Adipose tissue (tissue), 3 donors: ENCODE data around the gene NUDT2. TPM values are rescaled to one million over a fixed set of nuclear protein-coding genes. Genes with fewer than 3 reads are reported as not detected.
A peak's percentile ranks its signal among the peaks of the same experiment; 100 is the strongest.
"Not testable (repeated sequence)": the region's sequence is repeated elsewhere in the genome, so short reads cannot be mapped to it uniquely, and the experiment has no call there.

ENCODE experiments used
- H3K27ac ChIP-seq: one replicate; pipeline ENCODE4 v1.5.1; 2013; ENCODE audit warnings: low read depth, low read length
- WGBS, 3 donors: extraction: QIAGEN DNeasy Blood & Tissue Kit; methylation state at CpG; one replicate each; pipeline ENCODE4 v1.1.7; 2013; 5-methylcytosine and 5-hydroxymethylcytosine counted together
- polyA plus RNA-seq, 3 donors: library from polyadenylated mRNA; stranded (reverse); fragments of 200-250 nt; gene quantifications; one replicate each; pipeline ENCODE4 v1.2.3, GENCODE V29; 2013
- donor health status: healthy with polysubstance abuse.
- donor health status: Bipolar disorder and iron deficiency.
- donor health status: healthy.

Gene NUDT2
- 10 to 100 TPM; 18.8 to 34.8 (median 23.0) TPM for polyA plus RNA-seq

GRCh38 chr9:34328987-34329832 lies at the start of gene NUDT2, which contains the start of gene KIF24:
TSS of gene NUDT2 (plus strand) at chr9:34329569. CDS start at chr9:34339040, 9,471 bp downstream.
TSS of gene KIF24 (minus strand) at chr9:34329268. CDS start at chr9:34311346, 17,922 bp downstream.
- peak within 1 kb of the TSS; percentile 17 for H3K27ac ChIP-seq
- WGBS, 3 donors = 0% methylated on average over 63 to 64 of the region's 64 CpGs

DNA sequence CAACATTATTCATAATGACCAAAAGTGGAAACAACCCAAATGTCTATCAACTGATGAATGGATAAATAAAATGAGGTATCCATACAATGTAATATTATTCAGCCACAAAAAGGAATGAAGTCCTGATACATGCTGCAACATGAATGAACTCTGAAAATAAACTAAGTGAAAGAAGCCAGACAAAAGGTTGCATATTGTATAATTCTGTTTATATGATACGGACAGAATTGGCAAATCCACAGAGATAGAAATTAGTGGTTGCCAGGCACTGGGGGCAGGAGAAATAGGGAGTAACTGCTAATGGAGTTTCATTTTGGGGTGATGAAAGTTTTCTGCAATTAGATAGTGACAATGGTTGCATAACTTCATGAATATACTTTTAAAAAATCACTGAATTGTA lies 47.3 kb upstream of the NUDT2 start:
- no peak overlapping the region for H3K27ac ChIP-seq
- WGBS, 3 donors = 57 to 94% (median 73%) methylated on average over 1 of the region's 1 CpG

DNA sequence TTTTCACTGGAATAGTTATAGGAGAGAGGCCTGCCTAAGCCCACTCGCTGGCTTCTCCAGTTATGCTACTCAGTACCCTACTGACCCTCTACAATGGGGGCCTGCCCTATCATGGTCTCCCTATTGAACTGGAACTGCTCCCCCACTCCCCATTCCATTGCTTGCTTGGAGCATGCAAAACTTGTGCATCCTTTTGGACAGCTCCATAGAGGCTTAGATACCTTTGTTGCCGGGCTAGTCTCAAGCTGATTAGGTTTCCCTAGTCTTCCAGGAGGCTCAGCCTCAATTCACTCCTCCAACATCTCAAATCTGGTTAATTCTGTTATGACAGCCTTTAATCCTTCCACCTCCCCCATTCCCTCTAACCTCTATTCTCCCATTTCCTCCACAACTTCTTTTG lies 40.2 kb upstream of the NUDT2 start:
- no peak overlapping the region for H3K27ac ChIP-seq
- WGBS, 3 donors = 84 to 91% (median 85%) methylated on average over 2 of the region's 2 CpGs

- 63 to 92% (median 72%) methylated on average over 2 of the region's 2 CpGs for WGBS, 3 donors
- no peak overlapping the region for H3K27ac ChIP-seq
These were observed 38.3 kb upstream of the NUDT2 start for GRCh38 chr9:34291023-34291422.

DNA sequence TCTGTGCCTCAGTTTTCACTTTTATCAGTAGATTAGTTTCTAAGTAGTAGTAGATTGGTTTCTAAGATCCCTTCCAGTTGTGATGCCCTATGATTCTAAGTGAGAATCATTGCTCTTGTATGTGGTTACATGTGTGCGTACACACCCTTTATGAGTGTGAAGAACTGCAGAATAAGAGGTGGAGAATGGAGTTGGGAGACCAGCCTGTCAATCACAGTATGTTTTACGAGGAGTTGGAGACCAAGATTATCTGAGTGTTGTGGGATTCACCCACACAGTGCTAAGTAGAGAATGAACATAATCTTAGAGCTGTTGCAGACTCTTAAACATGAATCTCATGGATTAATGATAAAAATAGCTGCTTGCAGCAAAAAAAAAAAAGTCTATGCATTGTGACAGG lies 37.9 kb upstream of the NUDT2 start:
- no peak overlapping the region for H3K27ac ChIP-seq
- WGBS, 3 donors = 88 to 92% (median 90%) methylated on average over 2 of the region's 2 CpGs

GRCh38 chr9:34292552-34292951 lies 36.8 kb upstream of the NUDT2 start:
- 55 to 72% (median 60%) methylated on average over 2 of the region's 2 CpGs for WGBS, 3 donors
- H3K27ac ChIP-seq = no peak overlapping the region

- 74 to 92% (median 91%) methylated on average over 7 of the region's 7 CpGs for WGBS, 3 donors
- H3K27ac ChIP-seq = not testable (repeated sequence)
These were observed 28.3 kb upstream of the NUDT2 start for GRCh38 chr9:34301064-34301463.

DNA sequence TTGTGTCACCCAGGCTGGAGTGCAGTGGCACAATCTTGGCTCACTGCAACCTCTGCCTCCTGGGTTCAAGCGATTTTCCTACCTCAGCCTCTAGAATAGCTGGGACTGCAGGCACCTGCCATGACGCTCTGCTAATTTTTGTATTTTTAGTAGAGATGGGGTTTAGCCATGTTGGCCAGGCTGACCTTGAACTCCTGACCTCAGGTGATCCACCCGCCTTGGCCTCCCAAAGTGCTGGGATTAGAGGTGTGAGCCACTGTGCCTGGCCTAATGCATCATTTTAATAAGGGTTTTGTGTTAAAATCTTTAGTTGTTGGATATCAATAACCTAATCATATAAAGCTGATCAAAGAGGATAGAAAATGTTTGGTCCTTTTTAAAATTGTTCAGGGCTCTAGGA lies 21.1 kb upstream of the NUDT2 start:
- WGBS, 3 donors = 96 to 98% (median 98%) methylated on average over 3 of the region's 3 CpGs
- not testable (repeated sequence) for H3K27ac ChIP-seq

DNA sequence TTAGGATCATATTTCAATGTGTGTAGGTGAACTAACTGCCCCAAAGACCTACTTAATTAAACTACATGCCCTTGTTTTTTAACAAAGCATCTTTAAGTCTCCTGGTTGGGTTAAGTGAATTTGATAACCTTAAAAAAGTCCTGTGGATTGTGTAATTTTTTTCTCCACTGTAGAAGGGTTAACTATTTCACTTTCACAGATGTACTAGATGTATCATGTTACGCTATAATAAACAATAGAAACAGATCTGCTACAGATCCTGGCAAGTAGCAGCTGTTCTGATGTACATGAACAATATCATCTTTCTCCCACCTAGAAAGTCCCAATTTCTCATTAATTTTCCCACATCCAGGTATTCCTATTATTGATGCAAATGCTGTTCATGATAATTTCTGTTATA lies 19.2 kb upstream of the NUDT2 start:
- WGBS, 3 donors = 97 to 99% (median 97%) methylated on average over 1 of the region's 1 CpG

DNA sequence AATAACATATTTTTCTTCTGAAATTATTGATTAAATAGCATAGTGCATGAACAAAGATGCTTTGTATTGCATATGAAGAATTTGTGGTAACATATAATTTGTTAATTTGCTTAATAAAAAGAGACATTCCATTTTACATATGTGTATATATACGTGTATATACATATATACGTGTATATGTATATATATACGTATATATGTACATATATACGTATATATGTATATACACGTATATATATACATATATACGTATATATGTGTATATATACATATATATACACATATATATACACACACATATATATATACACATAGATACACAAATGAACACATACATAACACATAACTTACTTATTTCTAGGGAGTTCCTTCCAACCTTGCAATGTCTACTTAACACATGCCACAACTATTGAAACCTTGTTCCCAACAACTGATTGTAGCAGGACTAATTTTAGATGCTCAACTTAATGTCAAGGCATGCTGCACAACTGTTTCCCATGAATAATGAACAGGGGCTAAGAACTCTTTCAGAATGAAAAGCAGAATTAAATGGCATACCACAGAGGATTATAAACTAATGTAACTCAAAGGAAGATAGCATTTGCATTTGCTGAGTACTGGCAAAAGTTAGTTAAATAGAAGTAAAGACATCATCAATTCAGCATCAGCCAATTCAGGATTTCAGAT lies 17.7 kb upstream of the NUDT2 start:
- no peak overlapping the region for H3K27ac ChIP-seq
- 84 to 94% (median 89%) methylated on average over 6 of the region's 6 CpGs for WGBS, 3 donors

More for the DNA sequence above, 19.2 kb upstream of the NUDT2 start:
- H3K27ac ChIP-seq = no peak overlapping the region

DNA sequence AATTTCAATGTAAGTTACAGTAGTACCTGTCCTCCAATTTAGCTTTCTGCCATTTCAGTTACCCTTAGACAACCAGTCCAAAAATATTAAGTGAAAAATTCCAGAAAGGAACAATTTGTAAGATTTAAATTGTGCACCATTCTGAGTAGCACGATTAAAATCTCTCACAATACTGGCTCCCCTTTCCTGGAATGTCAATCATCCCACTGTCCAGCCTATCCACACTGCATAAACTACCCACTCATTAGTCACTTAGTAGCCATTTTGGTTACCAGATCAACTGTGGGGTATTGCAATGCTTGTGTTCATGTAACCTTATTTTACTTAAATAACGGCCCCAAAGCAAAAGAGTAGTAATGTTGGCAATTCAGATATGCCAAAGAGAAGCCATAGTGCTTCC lies 11.9 kb upstream of the NUDT2 start:
- WGBS, 3 donors = 75 to 88% (median 84%) methylated on average over 2 of the region's 2 CpGs
- no peak overlapping the region for H3K27ac ChIP-seq

GRCh38 chr9:34318163-34318790 lies 11.1 kb upstream of the NUDT2 start:
- whole genome bisulfite sequencing, 3 donors = 94 to 96% (median 96%) methylated on average over 43 to 44 of the region's 44 CpGs
- no peak overlapping the region for H3K27ac ChIP-seq

- H3K27ac ChIP-seq = no peak overlapping the region
- 64 to 92% (median 69%) methylated on average over 7 of the region's 7 CpGs for WGBS, 3 donors
These were observed 7.9 kb upstream of the NUDT2 start for GRCh38 chr9:34321451-34321850.

- WGBS, 3 donors = 64 to 78% (median 76%) methylated on average over 2 of the region's 2 CpGs
- no peak overlapping the region for H3K27ac ChIP-seq
These were observed 6.3 kb upstream of the NUDT2 start for GRCh38 chr9:34322899-34323591.

DNA sequence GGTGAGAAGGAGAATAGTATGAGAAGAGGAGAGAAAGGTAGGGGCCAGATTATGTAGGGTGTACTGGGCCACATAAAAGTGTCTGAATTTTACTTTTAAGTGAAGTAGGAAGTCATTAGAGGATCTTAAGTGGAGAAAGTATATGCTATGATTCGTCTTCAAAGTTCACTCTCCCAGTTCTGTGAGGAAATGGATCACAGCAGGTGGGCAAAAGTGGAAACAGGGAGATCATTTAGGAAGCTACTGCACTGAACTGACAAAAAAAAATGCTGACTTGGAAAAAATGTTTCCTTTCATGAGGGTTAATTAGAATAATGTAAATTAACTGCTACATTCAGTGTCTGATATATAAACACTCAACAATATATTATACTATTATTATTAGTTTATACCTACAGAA lies 2.7 kb upstream of the NUDT2 start:
- 54 to 78% (median 72%) methylated on average over 1 of the region's 1 CpG for WGBS, 3 donors
- H3K27ac ChIP-seq = no peak overlapping the region

GRCh38 chr9:34328500-34328986 lies 826 bp upstream of the NUDT2 start:
- WGBS, 3 donors = 1 to 3% (median 1%) methylated on average over 11 of the region's 11 CpGs
- no peak overlapping the region for H3K27ac ChIP-seq

- no peak overlapping the region for H3K27ac ChIP-seq
- WGBS, 3 donors = 81 to 91% (median 88%) methylated on average over 1 of the region's 1 CpG
These were observed 1.8 kb downstream of the NUDT2 start for GRCh38 chr9:34331196-34331595.
